ENCODE data around the gene PRKAB1.

Gene PRKAB1

DNA sequence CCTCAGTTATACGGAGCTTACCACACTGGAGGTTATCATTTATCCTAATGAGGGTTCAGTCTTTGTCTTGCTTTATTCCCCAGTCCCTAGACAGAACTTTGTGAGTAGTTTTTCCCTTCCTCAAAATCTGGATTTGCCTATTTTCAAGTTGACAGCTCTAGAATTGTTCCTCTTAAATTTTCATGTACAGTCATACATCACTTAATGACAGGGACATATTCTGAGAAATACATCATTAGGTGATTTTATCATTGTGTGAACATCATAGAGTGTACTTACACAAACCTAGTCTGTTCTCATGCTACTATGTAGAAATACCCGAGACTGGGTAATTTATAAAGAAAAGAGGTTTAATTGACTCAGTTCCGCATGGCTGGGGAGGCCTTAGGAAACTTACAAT is 3.1 kb downstream of the PRKAB1 start:
- peak overlapping the region; percentile 97; the same call in 1 of the 2 replicates for H3K4me3 ChIP-seq (ENCODE audit: low read depth, low read length)
- no peak for DNase-seq (ENCODE audit: low read depth)
- TF ChIP-seq CTCF (IDR thresholded peaks at IDR 0.05; ENCODE audit: insufficient read depth, low read depth, low read length, missing control alignments): no peak

DNA sequence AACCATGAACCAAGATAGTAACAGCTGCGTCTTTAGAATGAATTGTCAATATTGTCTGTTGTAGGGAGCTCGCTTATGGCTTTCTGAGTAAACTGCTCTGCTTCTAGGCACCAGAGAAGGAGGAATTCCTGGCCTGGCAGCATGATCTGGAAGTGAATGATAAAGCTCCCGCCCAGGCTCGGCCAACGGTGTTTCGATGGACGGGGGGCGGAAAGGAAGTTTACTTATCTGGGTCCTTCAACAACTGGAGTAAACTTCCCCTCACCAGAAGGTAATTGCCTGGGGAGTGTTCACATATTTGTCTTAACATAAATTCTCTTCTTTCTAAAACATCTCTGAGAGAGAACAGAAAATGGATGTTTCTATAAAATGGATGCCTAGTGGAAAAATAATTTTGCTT is 4.3 kb downstream of the PRKAB1 start:
- DNase-seq (ENCODE audit: low read depth): no peak
- TF ChIP-seq CTCF (IDR thresholded peaks at IDR 0.05; ENCODE audit: insufficient read depth, low read depth, low read length, missing control alignments): no peak
- H3K4me3 ChIP-seq (ENCODE audit: low read depth, low read length): no peak overlapping the region

DNA sequence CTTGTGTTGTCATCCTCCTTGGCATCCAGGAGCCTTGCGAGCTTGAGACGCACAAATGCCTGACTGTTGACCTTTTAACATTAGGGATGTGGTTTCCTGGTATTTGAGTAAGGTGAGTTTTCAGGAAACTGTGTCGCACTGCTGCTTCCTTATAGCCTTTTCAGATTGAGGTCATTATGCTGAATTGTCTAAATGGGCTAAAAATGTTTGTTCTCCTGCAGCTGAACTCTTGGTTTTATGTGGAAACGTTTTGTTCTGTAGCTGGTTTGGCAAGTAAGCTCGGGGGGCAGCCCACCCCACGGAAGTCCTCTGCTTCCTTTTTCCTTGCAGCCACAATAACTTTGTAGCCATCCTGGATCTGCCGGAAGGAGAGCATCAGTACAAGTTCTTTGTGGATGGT is 5.7 kb downstream of the PRKAB1 start:
- no peak for DNase-seq (ENCODE audit: low read depth)
- TF ChIP-seq CTCF (IDR thresholded peaks at IDR 0.05; ENCODE audit: insufficient read depth, low read depth, low read length, missing control alignments): no peak
- no peak overlapping the region for H3K4me3 ChIP-seq (ENCODE audit: low read depth, low read length)

DNA sequence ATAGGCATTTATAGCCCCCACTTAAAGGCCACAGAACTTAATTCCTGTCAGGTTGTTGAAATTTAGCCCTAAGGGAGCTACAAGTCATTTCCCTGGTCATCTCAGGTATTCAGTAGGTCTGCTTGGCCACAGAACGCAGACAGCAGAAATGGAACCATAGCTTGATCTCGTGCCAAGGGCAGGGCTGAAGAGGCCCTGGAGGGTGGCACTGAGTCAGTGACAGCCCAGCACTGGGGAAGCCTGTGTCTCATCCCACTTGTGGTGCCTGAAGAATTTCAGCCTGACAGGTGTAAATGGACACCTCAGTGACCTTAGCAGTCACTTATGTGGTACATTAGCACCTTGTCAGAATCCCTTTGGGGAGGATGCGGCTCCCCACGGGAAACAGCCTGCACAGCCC is 6.6 kb downstream of the PRKAB1 start:
- no peak for TF ChIP-seq CTCF (IDR thresholded peaks at IDR 0.05; ENCODE audit: insufficient read depth, low read depth, low read length, missing control alignments)
- DNase-seq (ENCODE audit: low read depth): no peak
- H3K4me3 ChIP-seq (ENCODE audit: low read depth, low read length): no peak overlapping the region

GRCh38 chr12:119676022-119676421 is 8.1 kb downstream of the PRKAB1 start:
- H3K4me3 ChIP-seq (ENCODE audit: low read depth, low read length): no peak overlapping the region
- no peak for DNase-seq (ENCODE audit: low read depth)
- TF ChIP-seq CTCF (IDR thresholded peaks at IDR 0.05; ENCODE audit: insufficient read depth, low read depth, low read length, missing control alignments): no peak

DNA sequence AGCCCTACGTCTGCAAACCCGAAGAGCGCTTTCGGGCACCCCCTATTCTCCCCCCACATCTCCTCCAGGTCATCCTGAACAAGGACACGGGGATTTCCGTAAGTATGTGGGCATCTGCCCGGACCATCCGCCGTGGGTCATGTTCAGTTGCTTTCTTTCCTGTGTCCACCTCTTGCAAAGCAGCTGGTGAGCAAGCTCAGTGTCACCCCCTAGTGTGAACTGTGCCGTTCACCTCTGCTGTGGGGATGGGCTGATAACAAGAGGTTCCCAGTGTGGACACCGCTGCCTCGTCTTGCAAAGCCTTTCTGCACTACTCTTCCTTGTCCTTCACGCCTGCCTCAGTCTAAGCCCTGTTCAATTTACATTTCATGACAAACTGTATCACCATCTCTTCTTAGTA is 8.6 kb downstream of the PRKAB1 start:
- no peak for TF ChIP-seq CTCF (IDR thresholded peaks at IDR 0.05; ENCODE audit: insufficient read depth, low read depth, low read length, missing control alignments)
- no peak for DNase-seq (ENCODE audit: low read depth)
- H3K4me3 ChIP-seq (ENCODE audit: low read depth, low read length): no peak overlapping the region

GRCh38 chr12:119678459-119678858 is 10.5 kb downstream of the PRKAB1 start:
- no peak for TF ChIP-seq CTCF (IDR thresholded peaks at IDR 0.05; ENCODE audit: insufficient read depth, low read depth, low read length, missing control alignments)
- DNase-seq (ENCODE audit: low read depth): no peak
- no peak overlapping the region for H3K4me3 ChIP-seq (ENCODE audit: low read depth, low read length)

All from GM12865 (cell line).